CD4-positive, alpha-beta T cell treated with Interleukin-4 for 4 hours (primary cell): ENCODE results near the gene TAOK2.
"Not testable (repeated sequence)": the region's sequence is repeated elsewhere in the genome, so short reads cannot be mapped to it uniquely, and the experiment has no call there.

ENCODE experiments used
- DNase-seq: peaks from one replicate; pipeline ENCODE4 v3.0.0-alpha.2; 2020

Gene TAOK2

GRCh38 chr16:29973384-29974246 lies at the start of gene TAOK2:
Gene TAOK2 (plus strand): TSS chr16:29973868. CDS start chr16:29977773, 3,905 bp downstream.
- peak; percentile 98 for DNase-seq

DNA sequence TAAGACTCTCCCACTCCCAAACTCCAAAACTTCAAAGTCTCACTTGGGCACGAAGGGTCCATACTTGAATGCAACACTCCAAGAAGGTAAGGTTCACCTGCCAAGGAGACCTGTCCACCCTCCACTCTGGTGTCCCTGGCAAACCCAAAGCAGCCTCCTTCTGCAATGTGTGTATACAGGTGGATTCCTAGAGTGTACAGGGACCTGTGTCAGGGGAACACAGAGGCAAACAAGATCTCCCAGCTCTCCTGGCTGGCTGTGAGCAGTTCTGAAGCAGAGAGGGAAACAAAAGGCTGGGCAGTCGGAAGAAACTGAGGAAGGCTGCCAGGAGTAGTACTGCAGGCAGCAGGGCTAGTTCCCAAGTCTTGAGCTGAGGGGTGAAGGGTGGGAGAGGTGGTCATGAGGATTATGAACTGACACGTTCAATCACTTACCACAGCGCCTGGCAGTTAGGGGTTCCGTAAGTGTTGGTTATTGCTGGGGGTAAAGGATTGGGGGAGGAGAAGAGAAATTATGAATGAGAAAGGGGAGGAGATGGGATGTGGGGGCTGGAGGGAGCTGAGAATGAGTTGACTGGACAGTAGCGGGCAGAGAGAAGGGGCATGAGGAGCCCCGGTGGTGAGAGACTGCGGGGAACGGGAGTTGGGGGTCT lies 48.4 kb upstream of the TAOK2 start:
- no peak for DNase-seq

DNA sequence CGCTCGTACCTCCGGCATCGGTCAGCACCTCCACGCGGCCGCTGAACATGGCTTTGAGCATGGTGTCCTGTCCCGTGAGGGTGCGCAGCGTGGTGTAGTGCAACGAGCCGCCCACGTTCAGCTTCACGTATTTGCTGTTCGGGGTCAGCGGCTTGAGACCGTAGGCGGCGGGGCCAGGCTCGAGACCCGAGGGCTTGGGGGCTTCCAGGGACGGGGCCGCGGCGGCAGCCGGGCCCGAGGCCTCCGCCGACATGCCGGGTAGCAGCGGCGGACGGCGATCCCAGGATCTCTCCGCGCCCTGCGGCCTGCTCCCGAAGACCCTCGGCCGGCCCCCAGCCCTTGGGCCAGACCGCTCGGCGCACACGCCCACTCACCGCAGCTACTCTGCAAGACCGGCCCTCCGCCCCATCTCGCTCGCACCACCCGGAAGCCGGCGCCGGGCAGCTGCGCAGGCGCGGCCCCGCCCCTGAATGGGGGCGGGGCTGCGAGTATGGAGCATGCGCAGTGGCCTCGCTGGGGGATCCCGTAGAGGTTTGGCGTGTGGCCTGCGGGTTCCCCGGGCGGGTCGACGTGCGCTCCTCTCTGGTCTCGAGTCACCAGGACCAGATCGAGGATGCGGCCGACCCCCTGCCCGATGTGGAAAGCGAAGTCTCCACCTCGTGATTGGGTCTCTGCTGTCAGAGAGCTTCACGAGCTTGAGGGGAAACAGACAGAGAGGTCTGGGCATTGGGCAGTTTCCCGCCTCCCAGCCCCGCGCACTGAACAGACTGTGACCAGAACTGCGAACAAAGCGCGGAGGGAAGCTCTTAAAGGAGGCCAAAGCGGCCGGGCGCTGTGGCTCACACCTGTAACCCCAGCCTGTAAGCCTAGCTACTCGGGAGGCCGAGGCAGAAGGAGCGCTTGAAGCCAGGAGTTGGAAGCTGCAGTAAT lies 47.6 kb upstream of the TAOK2 start, which contains the start of gene KCTD13:
Gene KCTD13 (minus strand): TSS at position 446 of the 930 bp plus-strand sequence. CDS start 193 bp downstream, at position 253.
- DNase-seq = peak; percentile 85

DNA sequence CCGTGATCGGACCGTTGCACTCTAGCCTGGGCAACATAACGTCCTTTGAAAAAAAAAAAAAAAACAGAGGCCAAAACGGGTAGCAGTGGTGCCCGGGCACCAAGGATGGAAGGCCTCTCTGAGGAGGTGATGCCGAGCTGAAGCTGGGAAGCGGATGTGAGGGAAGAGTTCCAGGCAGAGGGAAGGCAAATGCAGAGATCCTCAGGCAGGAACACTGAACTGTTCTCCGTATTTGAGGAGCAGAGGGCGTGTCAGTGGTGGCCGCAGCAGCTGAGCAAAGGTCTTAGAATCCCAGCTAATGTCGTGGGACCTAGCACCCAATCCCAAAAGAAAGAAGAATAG lies 47.0 kb upstream of the TAOK2 start:
- DNase-seq = no peak

DNA sequence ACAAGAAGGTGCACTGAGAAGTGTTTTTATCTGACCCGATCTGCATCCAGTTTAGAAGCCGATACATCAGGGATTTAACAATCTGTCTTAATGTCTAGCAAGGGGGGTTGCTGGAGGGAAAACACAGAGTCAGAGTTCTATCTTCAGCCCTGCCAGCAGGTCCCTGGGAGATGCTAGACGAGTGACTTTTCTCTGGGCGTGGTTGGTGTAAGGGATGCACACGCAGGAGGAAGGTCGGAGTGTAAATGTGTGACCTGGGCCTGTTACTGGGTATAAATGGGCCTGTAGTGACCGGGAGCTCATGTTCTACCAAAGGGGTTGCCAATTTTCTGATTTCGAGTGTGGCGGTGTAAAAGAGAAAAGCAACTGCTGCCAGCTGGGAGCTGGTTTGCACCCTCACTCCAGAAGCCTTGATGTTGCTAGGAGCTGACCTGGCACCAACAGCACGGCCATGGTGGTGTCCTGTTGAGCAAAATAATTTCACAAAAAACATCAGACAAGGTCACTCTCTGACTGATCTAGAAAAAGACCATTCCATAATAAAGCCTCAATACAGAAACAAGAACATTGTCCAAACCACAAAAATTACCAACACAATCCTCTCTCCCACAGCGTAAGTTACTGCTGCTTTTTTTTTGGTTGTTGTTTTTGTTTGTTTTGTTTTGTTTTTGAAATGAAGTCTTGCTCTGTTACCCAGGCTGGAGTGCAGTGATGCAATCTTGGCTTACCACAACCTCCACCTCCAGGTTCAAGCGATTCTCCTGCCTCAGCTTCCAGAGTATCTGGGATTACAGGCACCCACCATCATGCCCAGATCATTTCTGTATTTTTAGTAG lies 46.4 kb upstream of the TAOK2 start:
- DNase-seq = no peak

DNA sequence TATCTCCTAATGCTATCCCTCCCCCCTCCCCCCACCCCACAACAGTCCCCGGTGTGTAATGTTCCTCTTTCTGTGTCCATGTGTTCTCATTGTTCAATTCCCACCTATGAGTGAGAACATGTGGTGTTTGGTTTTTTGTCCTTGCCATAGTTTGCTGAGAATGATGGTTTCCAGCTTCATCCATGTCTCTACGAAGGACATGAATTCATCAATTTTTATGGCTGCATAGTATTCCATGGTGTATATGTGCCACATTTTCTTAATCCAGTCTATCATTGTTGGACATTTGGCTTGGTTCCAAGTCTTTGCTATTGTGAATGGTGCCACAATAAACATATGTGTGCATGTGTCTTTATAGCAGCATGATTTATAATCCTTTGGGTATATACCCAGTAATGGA lies 41.9 kb upstream of the TAOK2 start:
- not testable (repeated sequence) for DNase-seq

DNA sequence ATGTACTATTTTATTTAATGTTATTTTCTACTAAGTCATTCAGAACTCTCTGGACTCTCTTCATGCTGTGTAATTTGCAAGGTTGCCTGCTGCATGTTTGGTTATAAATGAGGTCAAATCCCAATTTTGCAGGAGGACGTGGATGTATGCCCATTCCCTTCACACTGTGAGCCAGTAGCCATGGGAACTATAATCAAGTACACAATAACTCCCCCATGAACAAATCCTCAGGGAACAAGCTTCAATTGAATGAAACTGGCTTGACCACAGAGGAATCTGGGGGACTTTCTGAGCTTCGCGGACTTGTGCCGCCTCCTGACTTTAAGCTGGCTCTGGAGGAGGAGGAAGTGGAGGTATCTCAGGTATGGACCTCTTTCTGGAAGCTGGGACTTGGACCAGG lies 33.0 kb upstream of the TAOK2 start:
- DNase-seq = no peak

DNA sequence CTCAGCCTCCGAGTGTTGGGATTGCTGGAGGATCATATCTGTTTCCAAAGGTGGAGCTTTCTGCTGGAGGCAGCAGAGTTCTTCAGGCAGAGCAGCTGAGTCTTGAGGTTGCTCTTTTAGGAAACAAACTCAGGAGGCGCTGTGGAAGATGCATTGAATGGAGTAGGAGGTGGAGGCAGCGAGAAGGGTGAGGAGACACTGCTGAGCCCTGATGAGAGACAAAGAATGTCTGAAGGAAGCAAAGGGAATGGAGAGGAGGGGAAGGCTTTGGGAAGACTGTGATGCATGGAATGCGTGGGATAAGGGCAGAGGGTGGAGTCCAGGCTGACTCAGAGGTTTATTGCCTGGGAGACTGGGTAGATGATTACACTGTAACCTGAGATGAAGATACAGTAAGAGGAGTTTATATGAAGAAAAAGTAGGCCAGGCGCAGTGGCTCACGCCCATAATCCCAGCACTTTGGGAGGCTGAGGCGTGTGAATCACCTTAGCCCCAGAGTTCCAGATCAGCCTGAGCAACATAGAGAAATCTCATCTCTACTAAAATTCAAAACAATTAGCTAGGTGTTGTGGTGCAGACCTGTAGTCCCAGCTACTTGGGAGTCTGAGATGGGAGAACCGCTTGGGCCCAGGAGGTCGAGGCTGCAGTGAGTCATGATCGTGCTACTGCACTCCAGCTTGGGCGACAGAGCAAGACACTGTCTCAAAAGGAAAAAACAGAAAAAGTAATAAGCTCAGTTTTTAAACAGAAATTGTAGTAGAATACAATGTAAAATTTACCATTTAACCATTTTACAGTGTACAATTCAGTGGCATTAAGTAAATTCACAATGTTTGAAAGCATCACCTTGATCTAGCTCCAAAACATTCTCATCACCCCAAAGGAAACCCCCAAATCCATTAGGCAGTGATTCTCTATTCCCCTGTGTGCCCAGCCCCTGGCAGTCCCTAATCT lies 29.5 kb upstream of the TAOK2 start:
- DNase-seq = no peak

- no peak for DNase-seq
Observed at GRCh38 chr16:29947897-29948296, 25.8 kb upstream of the TAOK2 start.

DNA sequence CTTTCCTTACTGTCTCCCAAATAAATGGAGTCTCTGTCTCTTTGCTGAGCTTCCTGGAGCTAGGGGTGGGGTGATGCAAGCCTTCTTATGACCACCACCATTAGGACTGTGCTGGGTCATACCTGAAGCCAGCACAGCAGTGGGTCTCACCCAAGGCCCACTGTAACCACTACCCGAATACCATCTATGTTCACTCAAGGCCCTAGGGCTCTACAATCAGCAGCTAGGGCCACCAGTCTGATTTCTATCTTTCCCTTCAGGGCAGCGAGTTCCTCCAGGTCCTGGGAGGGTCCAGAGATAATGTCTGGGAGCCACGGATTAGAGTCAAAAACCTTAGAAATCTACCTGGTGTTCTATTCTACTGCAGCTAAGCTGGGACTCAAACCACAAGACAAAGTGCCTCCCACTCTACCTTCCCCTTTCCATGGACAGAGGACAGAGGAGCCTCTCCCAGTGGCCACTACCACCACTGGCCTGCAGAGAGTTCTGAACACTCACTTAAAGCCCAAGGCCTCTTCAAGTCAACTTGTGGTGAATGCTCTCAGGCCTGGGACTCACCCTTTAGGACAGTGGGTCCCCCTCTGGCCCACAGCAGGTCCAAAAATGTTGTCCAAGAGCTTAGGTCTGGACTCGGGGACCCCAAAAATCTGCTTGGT lies 22.7 kb upstream of the TAOK2 start:
- no peak for DNase-seq

DNA sequence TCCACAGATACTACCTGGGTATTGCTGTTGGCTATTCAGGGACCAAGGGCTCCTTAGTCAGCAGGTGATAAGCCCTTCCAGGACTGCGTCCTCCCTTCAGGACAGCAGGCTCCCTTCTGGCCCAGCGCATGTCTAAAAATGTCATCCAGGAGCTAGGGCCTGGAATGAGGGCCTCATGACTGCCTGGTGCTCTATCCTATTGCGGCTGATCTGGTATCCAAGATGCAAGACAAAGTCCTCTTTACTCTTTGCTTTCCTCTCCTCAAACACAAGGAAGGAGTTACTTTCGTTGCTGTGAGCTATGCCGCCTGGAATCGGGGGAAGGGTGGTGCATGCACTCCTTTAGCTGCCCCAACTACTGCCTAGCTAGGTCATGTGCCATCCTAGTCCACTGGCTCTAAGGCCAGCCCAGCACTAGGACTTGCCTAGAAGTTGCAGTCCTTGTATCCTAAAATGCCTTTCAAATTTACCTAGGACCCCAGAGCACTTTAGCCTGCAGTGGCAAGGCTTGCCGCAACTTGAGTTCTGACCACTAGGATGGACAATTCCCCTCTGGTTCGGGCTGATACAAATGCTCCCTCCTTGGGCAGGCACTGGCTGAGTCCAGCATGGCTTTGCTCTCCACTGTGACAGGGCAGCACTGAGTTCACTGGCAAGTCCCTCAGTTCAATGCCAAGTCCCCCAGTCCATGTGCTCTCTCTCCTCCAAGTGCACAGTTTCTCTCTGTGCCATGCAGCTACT lies 21.9 kb upstream of the TAOK2 start:
- DNase-seq = no peak

DNA sequence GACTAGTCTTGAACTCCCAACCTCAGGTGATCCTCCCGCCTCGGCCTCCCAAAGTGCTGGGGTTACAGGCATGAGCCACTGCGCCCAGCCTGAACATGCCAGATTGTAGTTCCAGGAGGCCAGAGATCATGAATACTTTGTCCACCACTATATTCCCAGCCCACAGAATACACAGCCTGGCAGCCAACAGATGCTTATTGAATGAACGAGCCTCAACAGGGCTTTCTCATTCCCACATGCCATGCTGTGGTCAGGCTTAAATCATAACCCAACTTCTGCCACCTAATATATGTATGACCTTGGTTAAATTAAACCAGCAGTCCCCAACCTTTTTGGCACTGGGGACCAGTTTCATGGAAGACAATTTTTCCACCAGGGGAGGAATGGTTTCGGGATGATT lies 14.9 kb upstream of the TAOK2 start:
- no peak for DNase-seq

GRCh38 chr16:29959293-29959692 lies 14.4 kb upstream of the TAOK2 start:
- DNase-seq = no peak

- not testable (repeated sequence) for DNase-seq
Observed at GRCh38 chr16:29959821-29960220, 13.8 kb upstream of the TAOK2 start.

GRCh38 chr16:29961127-29961478 lies 12.6 kb upstream of the TAOK2 start:
- DNase-seq = no peak

GRCh38 chr16:29961479-29962343 lies 12.0 kb upstream of the TAOK2 start, which contains the start of gene TMEM219:
Gene TMEM219 (plus strand): TSS chr16:29962079. CDS start chr16:29963144, 1,065 bp downstream.
- DNase-seq = peak; percentile 92

DNA sequence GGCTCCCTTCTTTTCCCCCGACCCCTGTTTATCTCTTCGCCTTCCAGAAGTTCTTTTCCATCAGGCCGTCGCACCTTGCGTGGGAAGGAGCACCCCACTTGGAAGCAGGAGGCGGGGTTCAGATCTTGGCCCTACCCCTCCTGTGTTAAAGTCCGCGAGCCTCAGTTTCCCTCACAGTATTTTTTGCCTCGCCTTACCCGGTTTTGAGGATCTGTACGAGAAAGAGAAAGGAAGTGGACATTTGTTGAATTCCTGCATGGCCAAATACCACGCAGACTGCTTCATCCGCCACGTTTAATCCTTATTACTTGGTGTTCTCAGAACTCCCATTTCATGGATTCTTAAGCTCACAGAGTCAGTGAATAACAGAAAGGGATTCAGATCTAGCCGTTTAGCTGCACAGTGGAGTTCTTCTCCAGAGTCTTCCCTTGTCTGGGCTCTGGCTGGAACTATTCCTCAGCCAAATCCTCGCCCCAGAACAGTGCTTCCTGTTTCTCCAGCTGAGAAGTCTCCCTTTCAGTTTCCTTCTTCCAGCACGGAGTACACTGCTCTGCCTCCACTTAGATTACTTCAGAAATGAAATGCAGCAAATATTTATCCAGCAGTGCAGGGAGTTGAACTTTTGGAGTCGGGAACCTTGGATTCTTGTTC lies 11.2 kb upstream of the TAOK2 start:
- DNase-seq = no peak
